Posterior vena cava (tissue), 2 donors: ENCODE measurements around the gene DLG2. TPM values are rescaled to one million over a fixed set of nuclear protein-coding genes. Genes with fewer than 3 reads are reported as not detected.
"Not testable (repeated sequence)": the region's sequence is repeated elsewhere in the genome, so short reads cannot be mapped to it uniquely, and the experiment has no call there.

Experiments used
- DNase-seq: peaks from one replicate; pipeline ENCODE4 v3.0.0-alpha.2; 2020; ENCODE audit warnings: low spot score
- intact Hi-C, 2 donors: fragments of 100-400 bp; cut with DNase I; formaldehyde crosslinking; loops; one replicate each; pipeline versions ENCODE4 v1.14.1 to v1.14.2; 2022 to 2023
- total RNA-seq, 2 donors: library from RNA; stranded (reverse); fragmentation: NEBNext Ultra II Directional; extraction: Animal tissue kit (Norgen Biotek cat#: 25700); gene quantifications; one replicate each; pipeline ENCODE4 v1.2.1, GENCODE V29; 2021
- donor health status: DM: yes; HTN: yes; CAD: no.
- donor health status: DM: yes; HTN: yes; CAD: no.

Gene DLG2
- total RNA-seq, 2 donors from 2014 or later, result 17.2 to 20.5 TPM

- no peak for DNase-seq
- intact Hi-C loops, result no loop called here
Observed at GRCh38 chr11:85171648-85172257, 455.4 kb downstream of the DLG2 start.

- DNase-seq, result no peak
- intact Hi-C loops, result no loop called here
Observed at GRCh38 chr11:85170184-85170583, 457.0 kb downstream of the DLG2 start.

- intact Hi-C loops, result no loop called here
- no peak for DNase-seq
Observed at GRCh38 chr11:85167471-85167870, 459.7 kb downstream of the DLG2 start.

GRCh38 chr11:85167038-85167437 lies 460.1 kb downstream of the DLG2 start:
- DNase-seq, result no peak
- intact Hi-C loops, result no loop called here

GRCh38 chr11:85165819-85166218 lies 461.3 kb downstream of the DLG2 start:
- DNase-seq, result no peak

GRCh38 chr11:85164743-85165142 lies 462.4 kb downstream of the DLG2 start:
- intact Hi-C loops, result no loop called here
- no peak for DNase-seq

More at GRCh38 chr11:85165819-85166218, 461.3 kb downstream of the DLG2 start:
- intact Hi-C loops, result no loop called here

GRCh38 chr11:85154294-85154693 lies 472.9 kb downstream of the DLG2 start:
- intact Hi-C loops, result no loop called here
- no peak for DNase-seq

- intact Hi-C loops, result no loop called here
- no peak for DNase-seq
Observed at GRCh38 chr11:85137597-85137996, 489.5 kb downstream of the DLG2 start.

GRCh38 chr11:85133636-85134035 lies 493.5 kb downstream of the DLG2 start:
- DNase-seq, result no peak

GRCh38 chr11:85132851-85133585 lies 494.1 kb downstream of the DLG2 start:
- no peak for DNase-seq
- intact Hi-C loops, result no loop called here

More at GRCh38 chr11:85133636-85134035, 493.5 kb downstream of the DLG2 start:
- intact Hi-C loops, result no loop called here

GRCh38 chr11:85127349-85127748 lies 499.8 kb downstream of the DLG2 start:
- intact Hi-C loops, result no loop called here

GRCh38 chr11:85123752-85124231 lies 503.4 kb downstream of the DLG2 start:
- intact Hi-C loops, result no loop called here
- DNase-seq, result no peak

More at GRCh38 chr11:85127349-85127748, 499.8 kb downstream of the DLG2 start:
- DNase-seq, result no peak

- DNase-seq, result no peak
- intact Hi-C loops, result no loop called here
Observed at GRCh38 chr11:85118151-85118550, 509.0 kb downstream of the DLG2 start.

- no peak for DNase-seq
- intact Hi-C loops, result no loop called here
Observed at GRCh38 chr11:85115798-85116197, 511.3 kb downstream of the DLG2 start.

GRCh38 chr11:85114786-85115185 lies 512.4 kb downstream of the DLG2 start:
- DNase-seq, result no peak
- intact Hi-C loops, result no loop called here

- DNase-seq, intact Hi-C loops: not testable (repeated sequence)
Observed at GRCh38 chr11:85110246-85110645, 516.9 kb downstream of the DLG2 start.

GRCh38 chr11:85109141-85109540 lies 518.0 kb downstream of the DLG2 start:
- no peak for DNase-seq
- intact Hi-C loops, result no loop called here

GRCh38 chr11:85105868-85106267 lies 521.3 kb downstream of the DLG2 start:
- DNase-seq, result no peak
- intact Hi-C loops, result no loop called here

GRCh38 chr11:85099522-85099921 lies 527.6 kb downstream of the DLG2 start:
- DNase-seq, result no peak
- intact Hi-C loops, result no loop called here

- intact Hi-C loops, result no loop called here
- DNase-seq, result no peak
Observed at GRCh38 chr11:85098996-85099395, 528.1 kb downstream of the DLG2 start.

- intact Hi-C loops, result no loop called here
- DNase-seq, result no peak
Observed at GRCh38 chr11:85096939-85097338, 530.2 kb downstream of the DLG2 start.
